ENCODE measurements around the gene INSR. TPM values are rescaled to one million over a fixed set of nuclear protein-coding genes. Genes with fewer than 3 reads are reported as not detected.
"Not testable (repeated sequence)": the region's sequence is repeated elsewhere in the genome, so short reads cannot be mapped to it uniquely, and the experiment has no call there.

The INSR gene
- total and polyA plus RNA-seq, 7 donors, result 3.0 to 83.1 (median 67.1) TPM

GRCh38 chr19:7227735-7228134, 66.5 kb downstream of the INSR start:
- peaks cover 0 to 68% (median 53%) of the 10 kb centered on the region in 4 donors for H3K4me1 ChIP-seq
- no peak overlapping the region for H3K4me3 ChIP-seq
- peak overlapping the region in 2 of 4 donors; percentile 77 to 87 for H3K27ac ChIP-seq
- intact Hi-C loops (cut with DNase I), result loop anchor here (5.0 kb wide), 1 partner anchor 35 kb away; no protein-coding TSS in a partner anchor
- 83 to 92% methylated on average over 6 of the region's 6 CpGs for WGBS, 2 donors
- no peaks in the 10 kb centered on the region for H3K36me3 ChIP-seq
- no peak for TF ChIP-seq EP300 (IDR thresholded peaks at IDR 0.05)
- no peak for TF ChIP-seq CTCF (IDR thresholded peaks at IDR 0.05)
- TF ChIP-seq POLR2AphosphoS5 (IDR thresholded peaks at IDR 0.05), result no peak
- TF ChIP-seq POLR2A (IDR thresholded peaks at IDR 0.05), result no peak
- no peaks in the 10 kb centered on the region for H3K9me3 ChIP-seq
- no peaks in the 10 kb centered on the region for H3K27me3 ChIP-seq
- no peak for DNase-seq

GRCh38 chr19:7227149-7227548, 67.1 kb downstream of the INSR start:
- 83 to 91% methylated on average over 5 of the region's 5 CpGs for WGBS, 2 donors
- DNase-seq, H3K4me3 ChIP-seq, H3K9me3 ChIP-seq, H3K27me3 ChIP-seq, H3K36me3 ChIP-seq: not testable (repeated sequence)
- intact Hi-C loops (cut with DNase I), result loop anchor here (5.0 kb wide), 1 partner anchor 35 kb away; no protein-coding TSS in a partner anchor
- Histone ChIP-seq H3K27ac (peak overlapping the region in 3 of 4 donors; percentile 35 to 87 (median 77)), H3K4me1 (peaks cover 0 to 72% (median 53%) of the 10 kb centered on the region in 4 donors)

GRCh38 chr19:7226739-7227138, 67.5 kb downstream of the INSR start:
- peaks cover 0 to 74% (median 53%) of the 10 kb centered on the region in 4 donors for H3K4me1 ChIP-seq
- no peak for DNase-seq
- intact Hi-C loops (cut with DNase I), result loop anchor here (5.0 kb wide), 1 partner anchor 36 kb away; no protein-coding TSS in a partner anchor
- peak overlapping the region; percentile 35 to 87 (median 76) for H3K27ac ChIP-seq
- H3K4me3 ChIP-seq, result no peak overlapping the region
- no peak for TF ChIP-seq EP300 (IDR thresholded peaks at IDR 0.05)
- peak; percentile 32 to 44 (median 43) for TF ChIP-seq POLR2AphosphoS5 (IDR thresholded peaks at IDR 0.05)
- no peaks in the 10 kb centered on the region for H3K36me3 ChIP-seq
- H3K27me3 ChIP-seq, result no peaks in the 10 kb centered on the region
- no peaks in the 10 kb centered on the region for H3K9me3 ChIP-seq

- Histone ChIP-seq H3K9me3 (no peaks in the 10 kb centered on the region), H3K36me3 (no peaks in the 10 kb centered on the region), H3K27ac (peak overlapping the region; percentile 19 to 87 (median 76)), H3K4me3 (no peak overlapping the region), H3K27me3 (no peaks in the 10 kb centered on the region), H3K4me1 (peaks cover 0 to 67% (median 44%) of the 10 kb centered on the region in 4 donors)
- intact Hi-C loops (cut with DNase I), result loop anchor here (5.0 kb wide), 1 partner anchor 37 kb away; no protein-coding TSS in a partner anchor
- 83 to 85% methylated on average over 10 of the region's 10 CpGs for WGBS, 2 donors
- TF ChIP-seq EP300 (IDR thresholded peaks at IDR 0.05) (no peak), POLR2A (IDR thresholded peaks at IDR 0.05) (no peak), POLR2AphosphoS5 (IDR thresholded peaks at IDR 0.05) (no peak), CTCF (IDR thresholded peaks at IDR 0.05) (no peak)
- DNase-seq, result no peak
These were observed 68.5 kb downstream of the INSR start for GRCh38 chr19:7225741-7226140.

GRCh38 chr19:7224995-7225394, 69.2 kb downstream of the INSR start:
- TF ChIP-seq EP300 (IDR thresholded peaks at IDR 0.05) (no peak), CTCF (IDR thresholded peaks at IDR 0.05) (no peak), POLR2AphosphoS5 (IDR thresholded peaks at IDR 0.05) (no peak), POLR2A (IDR thresholded peaks at IDR 0.05) (no peak)
- Histone ChIP-seq H3K4me1 (peaks cover 0 to 60% (median 37%) of the 10 kb centered on the region in 4 donors), H3K36me3 (no peaks in the 10 kb centered on the region), H3K27ac (peak overlapping the region; percentile 74 to 87 (median 77)), H3K27me3 (no peaks in the 10 kb centered on the region), H3K4me3 (no peak overlapping the region), H3K9me3 (no peaks in the 10 kb centered on the region)
- intact Hi-C loops (cut with DNase I), result loop anchor here (1.0 to 5.0 kb wide), 2 partner anchors 27 to 37 kb away; no protein-coding TSS in a partner anchor
- no peak for DNase-seq
- whole genome bisulfite sequencing, 2 donors, result 97% methylated on average over 7 of the region's 7 CpGs
